ENCODE results near the gene NRGN.
A peak's percentile ranks its signal among the peaks of the same experiment; 100 is the strongest.
"Not testable (repeated sequence)": the region's sequence is repeated elsewhere in the genome, so short reads cannot be mapped to it uniquely, and the experiment has no call there.

Gene NRGN

DNA sequence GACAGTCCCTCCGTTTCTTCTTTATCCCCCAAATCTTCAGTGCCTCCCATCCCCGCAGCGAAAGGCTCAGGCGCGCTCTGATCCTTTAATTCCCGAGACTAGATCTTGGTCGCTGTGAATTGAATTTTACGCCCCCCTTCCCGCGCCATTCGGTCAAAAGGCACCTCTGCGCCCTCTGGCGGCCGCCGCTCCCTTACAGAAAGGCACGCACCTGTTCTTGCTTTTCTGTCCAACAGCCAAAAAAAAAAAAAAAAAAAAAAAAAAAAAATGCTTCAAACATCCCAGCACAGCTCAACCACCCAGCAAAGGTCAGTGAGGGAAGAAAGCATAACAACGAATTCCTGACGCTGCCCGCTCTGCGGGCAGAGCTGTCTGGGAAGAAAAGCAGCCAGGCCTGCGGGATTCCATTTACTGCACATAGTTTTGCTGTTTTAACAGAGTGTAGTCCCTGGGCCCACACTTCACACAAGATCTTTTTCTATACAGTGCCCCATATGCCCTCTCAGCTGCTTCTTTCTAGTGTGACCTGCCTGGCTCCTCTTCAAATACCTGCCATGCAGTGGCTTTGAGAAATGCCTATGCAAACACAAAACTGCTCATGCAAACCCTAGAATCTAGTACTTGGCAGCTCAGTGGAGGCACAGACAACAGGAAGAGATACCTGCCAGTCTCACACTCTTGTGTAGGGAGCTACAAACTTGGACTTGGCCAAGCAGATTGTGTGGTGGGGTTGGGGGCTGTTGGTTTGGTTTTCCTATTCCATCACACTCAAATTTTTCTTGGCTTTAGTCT lies 23.6 kb downstream of the NRGN start:
- H3K27me3 Mint-ChIP-seq = peaks cover 25 to 41% of the 10 kb centered on the region in 2 donors
- DNase-seq = peak; percentile 83 to 87 (median 84)
- peak overlapping the region in 1 of 2 donors; percentile 4 for H3K27ac Mint-ChIP-seq
- ATAC-seq (replicated peaks) = peak; percentile 57
- peak overlapping the region; percentile 85 to 90 for H3K4me3 Mint-ChIP-seq
- H3K9me3 Mint-ChIP-seq = no peaks in the 10 kb centered on the region
- H3K36me3 Mint-ChIP-seq (ENCODE audit: insufficient read depth) = peaks cover 11% of the 10 kb centered on the region
- H3K4me1 Mint-ChIP-seq (ENCODE audit: low read depth in 2 of 2) = peaks cover 8 to 10% of the 10 kb centered on the region in 2 donors

DNA sequence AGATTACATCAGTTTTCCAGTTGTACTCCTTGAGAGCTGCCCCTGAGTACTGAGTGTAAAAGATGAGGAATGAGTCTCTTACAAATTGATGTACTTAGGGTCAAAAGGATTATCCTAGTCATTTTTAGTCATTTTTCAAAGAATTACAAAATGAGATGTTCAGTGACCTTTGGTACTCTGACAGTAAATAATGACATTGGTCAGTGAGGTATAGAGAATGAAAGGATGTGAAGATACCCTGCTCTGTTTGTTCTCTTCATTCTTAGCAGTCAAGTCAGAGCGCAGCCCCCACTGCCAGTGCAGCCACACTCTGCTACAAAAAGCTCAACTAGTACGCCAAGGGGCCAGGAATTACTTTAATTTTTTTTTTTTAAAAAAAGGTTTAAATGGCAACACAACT lies 26.4 kb downstream of the NRGN start:
- no peak for DNase-seq
- Mint-ChIP-seq H3K4me1 (ENCODE audit: low read depth in 2 of 2) (peaks cover 4% of the 10 kb centered on the region in 2 donors), H3K27me3 (peaks cover 0 to 13% of the 10 kb centered on the region in 2 donors), H3K36me3 (ENCODE audit: insufficient read depth) (peaks cover 25% of the 10 kb centered on the region), H3K9me3 (no peaks in the 10 kb centered on the region), H3K4me3 (no peak overlapping the region), H3K27ac (no peak overlapping the region)
- ATAC-seq (replicated peaks) = no peak

DNA sequence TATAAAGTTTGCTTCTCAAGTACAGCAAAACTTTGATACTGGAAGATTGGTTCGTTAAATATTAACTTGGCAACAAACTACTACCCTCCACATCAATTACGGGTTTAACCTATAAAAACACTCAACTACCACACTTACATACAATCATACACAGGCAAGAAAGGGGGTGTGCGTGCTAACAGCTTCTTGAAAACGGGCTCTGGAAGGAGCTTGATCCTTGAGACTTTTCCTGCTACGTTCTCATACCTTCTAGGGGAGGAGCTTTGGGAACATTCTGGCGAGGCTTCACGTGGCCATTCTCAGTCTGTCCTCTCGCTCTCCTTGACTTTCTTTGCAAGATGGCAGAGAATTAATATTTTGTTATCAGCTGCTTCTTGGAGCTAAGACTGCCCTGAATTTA lies 29.2 kb downstream of the NRGN start:
- Mint-ChIP-seq H3K4me3 (no peak overlapping the region), H3K27me3 (no peaks in the 10 kb centered on the region), H3K27ac (no peak overlapping the region), H3K36me3 (ENCODE audit: insufficient read depth) (peaks cover 30% of the 10 kb centered on the region), H3K4me1 (ENCODE audit: low read depth in 2 of 2) (no peaks in the 10 kb centered on the region), H3K9me3 (no peaks in the 10 kb centered on the region)
- DNase-seq (no peak), ATAC-seq (replicated peaks) (no peak)

DNA sequence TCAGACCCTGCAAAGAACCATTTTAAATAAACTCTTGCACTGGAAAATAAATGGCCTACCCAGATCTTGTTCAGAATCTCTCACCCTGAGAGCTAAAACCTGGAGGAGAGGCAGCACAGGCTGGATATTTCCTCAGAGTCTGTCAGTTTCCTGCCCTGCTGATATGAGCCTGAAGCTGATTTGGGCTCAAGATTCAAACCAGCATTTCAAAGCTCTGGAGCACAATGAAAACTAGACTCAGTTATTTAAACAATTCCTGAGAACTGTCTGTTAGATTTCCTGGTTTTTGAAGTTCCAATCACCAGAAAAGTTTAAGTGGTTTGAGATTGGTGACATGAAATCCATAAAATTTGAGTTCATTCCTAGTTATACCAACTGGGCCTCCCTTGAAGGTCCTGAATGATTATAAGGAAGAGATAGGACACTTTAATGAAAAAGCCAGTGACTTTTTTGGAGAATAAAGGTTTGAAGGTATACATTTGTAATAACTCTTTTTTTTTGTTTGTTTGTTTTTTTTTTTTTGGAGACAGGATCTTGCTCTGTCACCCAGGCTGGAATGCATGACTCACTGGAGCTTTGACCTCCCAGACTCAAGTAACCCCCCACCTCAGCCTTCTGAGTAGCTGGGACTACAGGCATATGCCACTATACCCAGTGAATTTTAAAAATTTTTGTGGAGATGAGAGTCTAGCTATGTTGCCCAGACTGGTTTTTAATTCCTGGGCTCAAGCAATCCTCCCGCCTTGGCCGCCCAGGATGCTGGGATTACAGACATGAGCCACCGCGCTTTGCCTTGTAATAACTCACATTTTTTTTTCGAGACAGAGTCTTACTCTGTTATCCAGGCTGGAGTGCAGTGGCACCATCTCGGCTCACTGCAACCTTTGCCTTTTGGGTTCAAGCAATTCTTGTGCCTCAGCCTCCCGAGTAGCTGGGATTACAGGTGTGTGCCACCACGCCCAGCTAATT lies 30.3 kb downstream of the NRGN start:
- H3K27ac Mint-ChIP-seq = no peak overlapping the region
- H3K9me3 Mint-ChIP-seq = no peaks in the 10 kb centered on the region
- DNase-seq = no peak
- H3K4me3 Mint-ChIP-seq = no peak overlapping the region
- no peaks in the 10 kb centered on the region for H3K27me3 Mint-ChIP-seq
- peaks cover 0 to 4% of the 10 kb centered on the region in 2 donors for H3K4me1 Mint-ChIP-seq (ENCODE audit: low read depth in 2 of 2)
- no peak for ATAC-seq (replicated peaks)
- H3K36me3 Mint-ChIP-seq (ENCODE audit: insufficient read depth) = peaks cover 30% of the 10 kb centered on the region

DNA sequence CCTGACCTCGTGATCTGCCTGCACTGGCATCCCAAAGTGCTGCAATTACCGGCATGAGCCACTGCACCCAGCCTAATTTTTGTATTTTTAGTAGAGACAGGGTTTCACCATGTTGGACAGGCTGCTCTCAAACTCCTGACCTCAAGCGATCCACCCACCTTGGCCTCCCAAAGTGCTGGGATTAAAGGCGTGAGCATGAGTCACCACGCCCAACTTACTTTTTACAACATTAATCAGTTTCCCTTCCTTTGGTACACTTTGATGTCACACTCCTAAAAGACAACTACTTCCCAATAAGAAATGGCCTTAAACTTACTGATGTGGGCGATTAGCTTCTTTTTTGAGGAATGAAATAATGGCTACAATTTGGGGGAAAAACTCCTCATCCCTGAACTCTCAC lies 31.2 kb downstream of the NRGN start:
- not testable (repeated sequence) for H3K9me3 Mint-ChIP-seq; H3K4me1 Mint-ChIP-seq (ENCODE audit: low read depth in 2 of 2); H3K4me3 Mint-ChIP-seq; ATAC-seq (replicated peaks); H3K27ac Mint-ChIP-seq; DNase-seq; H3K27me3 Mint-ChIP-seq
- H3K36me3 Mint-ChIP-seq (ENCODE audit: insufficient read depth) = peaks cover 27% of the 10 kb centered on the region

DNA sequence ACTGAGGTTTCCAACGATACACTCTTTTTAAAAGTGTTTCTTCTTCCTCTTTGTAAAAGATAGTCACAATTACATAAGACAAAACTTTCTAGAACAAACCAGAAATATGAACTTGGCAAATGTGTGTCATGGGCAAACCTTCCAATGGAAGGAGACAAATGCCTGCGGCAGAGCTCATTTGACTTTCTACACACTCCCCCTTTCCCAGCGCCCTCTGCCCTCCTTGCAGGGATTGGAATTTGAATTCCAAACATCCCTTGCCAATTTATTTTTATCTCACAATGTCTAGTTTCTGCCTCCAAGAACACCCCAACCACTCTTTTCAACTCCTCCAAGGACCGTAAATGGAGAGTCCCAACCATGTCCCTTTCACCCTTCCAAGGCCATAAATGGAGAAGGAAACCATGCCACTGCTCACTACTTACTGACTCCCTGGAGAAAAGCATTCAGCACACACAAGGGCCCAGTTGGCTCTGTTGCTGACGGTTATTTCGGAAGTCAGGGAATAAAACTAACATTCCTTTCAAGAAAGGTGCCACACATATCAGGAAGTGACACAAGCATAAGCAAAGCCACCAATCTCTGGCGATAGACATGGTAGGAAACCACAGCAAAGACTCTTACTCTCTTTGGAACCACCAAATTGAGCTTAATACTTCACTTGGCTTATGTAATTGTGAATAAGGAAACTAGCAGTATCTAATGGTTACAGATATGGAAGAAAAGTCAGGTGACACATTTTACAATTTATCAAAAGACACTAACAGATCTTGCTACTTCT lies 37.3 kb downstream of the NRGN start:
- peak; percentile 26 for ATAC-seq (replicated peaks)
- no peak overlapping the region for H3K4me3 Mint-ChIP-seq

DNA sequence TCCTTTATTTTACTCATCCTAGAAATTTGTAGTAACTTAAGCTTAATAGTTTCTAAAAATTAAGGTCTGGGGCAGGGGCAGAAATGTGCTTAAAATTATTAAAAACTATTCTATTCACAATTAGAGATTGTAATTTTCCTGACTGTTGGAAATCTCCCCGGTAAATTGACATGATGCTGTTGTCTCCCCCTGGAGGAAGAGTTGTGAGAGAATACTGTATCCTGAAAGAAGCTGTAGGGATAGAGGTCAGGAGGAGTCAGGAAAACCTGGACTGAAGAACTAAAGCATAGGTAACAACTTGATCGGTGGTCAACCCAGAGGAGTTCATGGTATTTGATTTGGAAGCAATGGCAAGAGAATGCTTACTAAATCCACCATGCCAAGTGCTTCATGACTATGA lies 38.5 kb downstream of the NRGN start:
- H3K4me1 Mint-ChIP-seq (ENCODE audit: low read depth in 2 of 2) = peaks cover 7 to 25% of the 10 kb centered on the region in 2 donors
- DNase-seq (no peak), ATAC-seq (replicated peaks) (no peak)
- H3K4me3 Mint-ChIP-seq = no peak overlapping the region
- no peaks in the 10 kb centered on the region for H3K9me3 Mint-ChIP-seq
- H3K27me3 Mint-ChIP-seq = no peaks in the 10 kb centered on the region
- H3K27ac Mint-ChIP-seq = no peak overlapping the region
- H3K36me3 Mint-ChIP-seq (ENCODE audit: insufficient read depth) = no peaks in the 10 kb centered on the region

More for the DNA sequence above, 37.3 kb downstream of the NRGN start:
- Mint-ChIP-seq H3K27me3 (no peaks in the 10 kb centered on the region), H3K27ac (peak overlapping the region; percentile 42 to 57), H3K9me3 (no peaks in the 10 kb centered on the region), H3K36me3 (ENCODE audit: insufficient read depth) (peaks cover 5% of the 10 kb centered on the region), H3K4me1 (ENCODE audit: low read depth in 2 of 2) (peaks cover 7 to 25% of the 10 kb centered on the region in 2 donors)
- no peak for DNase-seq

DNA sequence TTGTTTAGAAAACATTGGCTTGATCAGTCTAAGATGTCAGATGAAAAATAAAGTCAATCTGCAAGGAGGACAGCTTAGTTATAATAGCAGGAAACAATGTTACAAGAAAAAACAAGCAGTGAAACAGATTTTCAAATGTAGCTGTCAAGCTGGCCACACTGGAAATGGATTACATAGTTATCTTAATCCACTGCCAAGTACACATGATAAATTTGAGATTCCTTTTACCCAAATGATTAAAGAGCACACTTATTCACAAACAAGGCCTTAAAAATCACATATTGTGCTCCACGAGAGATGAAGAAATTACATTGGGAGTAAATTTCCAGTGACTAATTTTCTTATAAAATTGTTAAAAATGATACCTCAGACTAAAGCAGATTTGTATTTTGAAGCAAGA lies 39.8 kb downstream of the NRGN start:
- no peak for ATAC-seq (replicated peaks)
- no peaks in the 10 kb centered on the region for H3K36me3 Mint-ChIP-seq (ENCODE audit: insufficient read depth)

DNA sequence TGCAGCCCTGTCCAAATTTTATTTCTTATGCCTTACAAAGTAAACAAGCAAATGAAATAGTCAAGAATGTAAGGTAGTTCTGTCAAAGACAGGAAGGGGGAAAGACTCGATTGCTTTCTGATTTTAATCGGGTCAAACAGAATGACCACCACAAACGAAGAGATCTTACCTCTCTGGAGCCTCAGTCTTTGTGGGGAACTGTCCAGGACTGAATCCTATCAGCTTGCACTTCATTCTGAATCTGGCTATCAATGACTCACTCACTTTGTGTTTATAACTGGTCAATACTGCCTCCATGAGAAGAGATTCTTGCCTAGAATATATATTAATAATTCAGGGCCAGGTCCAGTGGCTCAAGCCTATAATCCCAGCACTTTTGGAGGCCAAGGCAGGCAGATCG lies 43.3 kb downstream of the NRGN start:
- Mint-ChIP-seq H3K27ac (no peak overlapping the region), H3K9me3 (no peaks in the 10 kb centered on the region), H3K36me3 (ENCODE audit: insufficient read depth) (no peaks in the 10 kb centered on the region), H3K4me1 (ENCODE audit: low read depth in 2 of 2) (peaks cover 4% of the 10 kb centered on the region in 2 donors), H3K4me3 (no peak overlapping the region), H3K27me3 (no peaks in the 10 kb centered on the region)
- ATAC-seq (replicated peaks) (no peak), DNase-seq (no peak)

More for the DNA sequence above, 39.8 kb downstream of the NRGN start:
- no peak for DNase-seq
- Mint-ChIP-seq H3K9me3 (no peaks in the 10 kb centered on the region), H3K4me3 (no peak overlapping the region), H3K27ac (no peak overlapping the region), H3K4me1 (ENCODE audit: low read depth in 2 of 2) (peaks cover 10 to 28% of the 10 kb centered on the region in 2 donors), H3K27me3 (no peaks in the 10 kb centered on the region)

DNA sequence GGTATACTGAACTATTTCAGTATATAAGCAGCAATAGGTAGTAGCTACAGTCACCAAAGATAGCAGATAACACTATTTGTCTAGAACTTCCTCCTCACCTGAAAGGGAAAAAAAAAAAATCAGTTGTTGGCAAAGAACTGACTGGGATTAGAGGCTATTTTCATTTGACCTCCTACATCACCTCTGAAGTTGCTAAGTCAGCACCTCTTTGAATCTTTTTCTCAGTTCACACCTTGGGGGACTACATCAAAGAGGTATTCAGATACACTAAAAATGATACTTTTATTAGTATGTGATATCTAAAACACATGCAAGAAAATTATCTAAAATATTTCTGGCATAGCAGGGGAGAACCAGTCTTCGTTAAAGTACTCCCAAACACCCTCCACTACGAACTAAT lies 44.3 kb downstream of the NRGN start:
- no peak for DNase-seq
- no peak overlapping the region for H3K4me3 Mint-ChIP-seq
- H3K27ac Mint-ChIP-seq = no peak overlapping the region
- H3K36me3 Mint-ChIP-seq (ENCODE audit: insufficient read depth) = no peaks in the 10 kb centered on the region
- no peaks in the 10 kb centered on the region for H3K27me3 Mint-ChIP-seq
- H3K9me3 Mint-ChIP-seq = no peaks in the 10 kb centered on the region
- no peak for ATAC-seq (replicated peaks)
- peaks cover 4% of the 10 kb centered on the region in 2 donors for H3K4me1 Mint-ChIP-seq (ENCODE audit: low read depth in 2 of 2)

DNA sequence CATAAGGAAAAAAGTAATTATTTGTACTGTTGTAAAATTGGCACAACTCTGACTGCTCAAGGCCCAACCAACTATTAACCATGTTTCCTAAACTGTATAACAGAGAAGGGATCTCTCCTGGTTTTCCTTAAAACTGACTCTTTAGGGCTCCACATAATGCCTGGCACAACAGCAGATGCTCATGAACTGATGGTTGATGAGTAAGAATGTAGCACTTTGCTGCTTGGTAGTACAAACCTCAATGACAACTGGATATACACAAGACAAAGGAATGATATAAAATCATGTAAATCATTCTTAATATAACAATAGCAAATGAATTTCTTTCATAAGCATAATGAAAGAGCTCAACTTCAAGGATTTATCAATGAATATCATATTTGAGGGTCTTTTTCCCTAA lies 48.8 kb downstream of the NRGN start:
- no peaks in the 10 kb centered on the region for H3K27me3 Mint-ChIP-seq
- no peak overlapping the region for H3K27ac Mint-ChIP-seq
- DNase-seq = no peak

DNA sequence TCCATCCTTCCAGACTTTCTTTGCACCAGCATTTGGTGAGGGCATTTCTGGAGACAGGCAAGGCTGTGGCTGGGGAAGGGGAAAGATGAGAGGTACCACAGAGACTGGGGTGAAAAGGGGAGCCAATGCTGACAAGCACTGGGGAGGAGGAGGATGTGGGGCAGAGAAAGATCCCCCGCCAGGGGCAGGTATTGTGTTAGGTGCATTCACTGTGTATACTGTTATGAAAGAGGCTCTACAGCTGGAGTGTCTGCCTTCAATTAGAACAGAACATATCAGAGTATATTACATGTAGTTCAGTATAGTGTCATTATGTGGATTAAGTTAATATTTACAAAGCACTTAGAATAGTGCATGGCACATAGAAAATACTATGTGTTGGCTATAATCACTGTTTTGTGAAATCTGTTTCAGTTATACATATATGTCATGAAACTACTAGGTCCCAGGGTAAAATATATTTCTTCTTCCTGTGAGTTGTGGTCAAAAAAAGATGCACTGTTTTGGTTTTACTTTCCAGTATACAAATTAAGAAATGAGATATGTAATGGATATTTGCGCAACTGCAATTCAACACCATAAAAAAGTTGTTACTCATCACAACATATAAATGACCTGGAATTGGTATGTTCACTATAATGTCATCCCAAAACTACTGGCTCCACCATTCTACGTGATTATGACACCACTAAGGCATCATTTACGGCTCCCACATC lies 52.0 kb downstream of the NRGN start:
- no peaks in the 10 kb centered on the region for H3K9me3 Mint-ChIP-seq

More for the DNA sequence above, 48.8 kb downstream of the NRGN start:
- Mint-ChIP-seq H3K36me3 (ENCODE audit: insufficient read depth) (peaks cover 4% of the 10 kb centered on the region), H3K9me3 (no peaks in the 10 kb centered on the region), H3K4me3 (no peak overlapping the region), H3K4me1 (ENCODE audit: low read depth in 2 of 2) (peaks cover 19 to 32% of the 10 kb centered on the region in 2 donors)
- ATAC-seq (replicated peaks) = no peak

More for the DNA sequence above, 52.0 kb downstream of the NRGN start:
- Mint-ChIP-seq H3K4me3 (no peak overlapping the region), H3K27ac (no peak overlapping the region), H3K36me3 (ENCODE audit: insufficient read depth) (peaks cover 4% of the 10 kb centered on the region), H3K4me1 (ENCODE audit: low read depth in 2 of 2) (peaks cover 15 to 31% of the 10 kb centered on the region in 2 donors), H3K27me3 (no peaks in the 10 kb centered on the region)
- no peak for DNase-seq
- no peak for ATAC-seq (replicated peaks)

All from effector memory CD8-positive, alpha-beta T cell (primary cell).